K562 (cell line): Measurements from ENCODE around the gene CNPY2. TPM values are rescaled to one million over a fixed set of nuclear protein-coding genes. Genes with fewer than 3 reads are reported as not detected.

ENCODE experiments used
- DEAF1 ChIP-seq: fragments of 450-650 bp; formaldehyde crosslinking; IDR thresholded peaks from 2 replicates; pipeline ENCODE4 v1.4.0; 2020; ENCODE audit warnings: mild to moderate bottlenecking, moderate library complexity
- ESRRB ChIP-seq: fragments of 250-450 bp; sonication (Bioruptor Pico); IDR thresholded peaks from 2 replicates; pipeline ENCODE4 v1.5.0; 2020; ENCODE audit warnings: mild to moderate bottlenecking, moderate library complexity, borderline replicate concordance
- FOXA1 ChIP-seq: fragments of 450-650 bp; IDR thresholded peaks from 2 replicates; pipeline ENCODE4 v1.6.1; 2016; ENCODE audit warnings: mild to moderate bottlenecking, borderline replicate concordance
- FOXP1 ChIP-seq: sonication (generic); formaldehyde crosslinking; IDR thresholded peaks from 2 replicates; pipeline ENCODE4 v1.8.0; 2022; ENCODE audit warnings: mild to moderate bottlenecking, missing genetic modification reagents
- FOXP4 ChIP-seq: sonication (generic); formaldehyde crosslinking; IDR thresholded peaks from 2 replicates; pipeline ENCODE4 v1.8.0; 2022; ENCODE audit warnings: mild to moderate bottlenecking, missing genetic modification reagents, borderline replicate concordance
- GATA2 ChIP-seq: sonication (generic); formaldehyde crosslinking; IDR thresholded peaks from 2 replicates; pipeline ENCODE4 v1.4.0; 2020; ENCODE audit warnings: mild to moderate bottlenecking, missing genetic modification reagents
- GATAD2B ChIP-seq: fragments of 450-650 bp; IDR thresholded peaks from 2 replicates; pipeline ENCODE4 v1.6.1; 2017; ENCODE audit warnings: mild to moderate bottlenecking, borderline replicate concordance
- GTF2E2 ChIP-seq: fragments of 200-800 bp; sonication (Bioruptor generic); IDR thresholded peaks from 2 replicates; pipeline ENCODE4 v1.6.1; 2016; ENCODE audit warnings: missing genetic modification characterization, missing compliant biosample characterization
- HDAC6 ChIP-seq: IDR thresholded peaks from 2 replicates; pipeline ENCODE4 v1.6.1; 2012; ENCODE audit warnings: low read depth, mild to moderate bottlenecking, control low read depth, inconsistent platforms, low read length, moderate library complexity
- HNRNPUL1 ChIP-seq: fragments of 200-400 bp; formaldehyde crosslinking; IDR thresholded peaks from 2 replicates; pipeline ENCODE4 v1.6.1; 2017; ENCODE audit warnings: low read length
- KDM5B ChIP-seq: fragments of 200-600 bp; sonication (generic); IDR thresholded peaks from 2 replicates; pipeline ENCODE4 v1.6.1; 2012; ENCODE audit warnings: low read depth, mild to moderate bottlenecking, moderate library complexity, low read length, control low read depth, inconsistent platforms; ENCODE audit not compliant: insufficient replicate concordance
- MYC ChIP-seq, 2 experiments: fragments of 250-450 bp in 1 of 2; sonication (Bioruptor Pico) in 1 of 2; IDR thresholded peaks; 2 replicates each; pipeline versions ENCODE4 v1.5.1 to v1.6.1; 2012 to 2021; ENCODE audit warnings: low read depth in 2 of 2, borderline replicate concordance in 1 of 2, improper control_type of control experiment in 1 of 2, low read length in 1 of 2, mild to moderate bottlenecking in 1 of 2, moderate library complexity in 1 of 2
- NCOA2 ChIP-seq, 2 experiments: fragments of 450-650 bp; IDR thresholded peaks; 2 replicates each; pipeline ENCODE4 v1.6.1; 2018; ENCODE audit warnings: mild to moderate bottlenecking in 2 of 2, moderate library complexity in 1 of 2; ENCODE audit not compliant: partially characterized antibody in 2 of 2
- NRF1 ChIP-seq, 2 experiments: fragments of 450-650 bp; IDR thresholded peaks in 1 of 2; conservative IDR thresholded peaks in 1 of 2; 2 replicates each; pipeline ENCODE4 v1.6.1; 2014; ENCODE audit warnings: mild to moderate bottlenecking in 2 of 2
- PREB ChIP-seq: sonication (generic); formaldehyde crosslinking; IDR thresholded peaks from 2 replicates; pipeline ENCODE4 v1.8.1; 2023; ENCODE audit warnings: mild to moderate bottlenecking, missing genetic modification reagents
- RBFOX2 ChIP-seq: fragments of 200-400 bp; formaldehyde crosslinking; IDR thresholded peaks from 2 replicates; pipeline ENCODE4 v1.6.1; 2017; ENCODE audit warnings: low read depth, mild to moderate bottlenecking, low read length, moderate library complexity
- SMAD1 ChIP-seq: fragments of 150-350 bp; IDR thresholded peaks from 2 replicates; pipeline ENCODE4 v1.6.1; 2014; ENCODE audit warnings: low read length, low read depth; ENCODE audit not compliant: partially characterized antibody
- SMAD3 ChIP-seq: fragments of 450-650 bp; formaldehyde crosslinking; conservative IDR thresholded peaks from 2 replicates; pipeline ENCODE4 v1.4.0; 2020; ENCODE audit warnings: mild to moderate bottlenecking
- SMARCE1 ChIP-seq: fragments of 450-650 bp; IDR thresholded peaks from 2 replicates; pipeline ENCODE4 v1.7.1; 2016; ENCODE audit warnings: mild to moderate bottlenecking
- SREBF1 ChIP-seq: fragments of 150-350 bp; IDR thresholded peaks from 2 replicates; pipeline ENCODE4 v1.6.1; 2014; ENCODE audit warnings: antibody characterized with exemption, low read depth, low read length, borderline replicate concordance
- STAT5B ChIP-seq: fragments of 250-450 bp; sonication (Bioruptor Pico); IDR thresholded peaks from 2 replicates; pipeline ENCODE4 v1.8.0; 2021; ENCODE audit warnings: mild to moderate bottlenecking, inconsistent platforms
- ZBTB17 ChIP-seq: fragments of 450-650 bp; formaldehyde crosslinking; IDR thresholded peaks from 2 replicates; pipeline ENCODE4 v1.4.0; 2020; ENCODE audit warnings: mild to moderate bottlenecking
- ZNF24 ChIP-seq: fragments of 450-650 bp; IDR thresholded peaks from 2 replicates; pipeline ENCODE4 v1.6.1; 2016
- ZNF41 ChIP-seq: fragments of 250-450 bp; sonication (Bioruptor Pico); conservative IDR thresholded peaks from 2 replicates; pipeline ENCODE4 v1.4.0; 2020; ENCODE audit warnings: mild to moderate bottlenecking
- polyA plus RNA-seq, 8 experiments: library from polyadenylated mRNA; depleted of rRNA in 4 of 8; stranded (reverse) in 5 of 8; unstranded in 3 of 8; fragments of >200 nt; fragmentation: Nextera tagmentation in 2 of 8; fragmentation: Illumina TruSeq in 1 of 8; extraction: Ambion mirVana in 2 of 8; extraction: Trizol in 1 of 8; gene quantifications; 2 replicates each; pipeline versions ENCODE4 v1.2.1 to v1.2.3, GENCODE V29; 2011 to 2014; ENCODE audit warnings: inconsistent platforms in 1 of 8, missing spikeins in 1 of 8
- total RNA-seq, 7 experiments: library from RNA; depleted of rRNA in 6 of 7; stranded (reverse); fragments of >200 nt in 6 of 7; fragmentation: Illumina TruSeq in 2 of 7; extraction: Trizol in 2 of 7; gene quantifications; 2 replicates each; pipeline versions ENCODE4 v1.2.1 to v1.2.3, GENCODE V29; 2011 to 2021; ENCODE audit warnings: low replicate concordance in 1 of 7

CNPY2 gene
- total and polyA plus RNA-seq, 9 of the 15 experiments (the other 6 are each of a cell fraction or from before 2014, with no cell fraction given): 33.8 to 190 (median 138) TPM

- peak; percentile 33; the same call in 1 of the 2 replicates for TF ChIP-seq ZBTB17
- TF ChIP-seq HNRNPUL1: no peak
- TF ChIP-seq ZNF41: no peak
- no peak for TF ChIP-seq STAT5B (CRISPR knock-in tag)
- peak; percentile 54 for TF ChIP-seq SREBF1
- peak; percentile 37; the same call in 1 of the 2 replicates for TF ChIP-seq GTF2E2
- no peak for TF ChIP-seq GATAD2B
- TF ChIP-seq NRF1 (conservative IDR thresholded peaks at IDR 0.05 in 1 of 2, IDR thresholded peaks at IDR 0.05 in 1 of 2): peak; percentile 89 to 91
- TF ChIP-seq ZNF24: no peak
- TF ChIP-seq PREB: no peak
- TF ChIP-seq FOXP4 (CRISPR knock-in tag): peak; percentile 89; the same call in 1 of the 2 replicates
- TF ChIP-seq RBFOX2: peak; percentile 96
- TF ChIP-seq NCOA2 (IDR thresholded peaks at IDR 0.05; ENCODE audit: partially characterized antibody in 2 of 2): peak in 1 of 2 experiments; percentile 97
- TF ChIP-seq MYC (IDR thresholded peaks at IDR 0.05; ENCODE audit: low read depth, low read length): peak; percentile 91
- 0 out of 2 replicates have a peak, but pooled peaks have one; percentile 39 for TF ChIP-seq MYC (CRISPR knock-in tag; IDR thresholded peaks at IDR 0.05; ENCODE audit: borderline replicate concordance, low read depth)
- TF ChIP-seq GATA2 (CRISPR knock-in tag): no peak
- TF ChIP-seq ESRRB: no peak
- no peak for TF ChIP-seq FOXA1
- TF ChIP-seq SMAD1: peak; percentile 23
- peak; percentile 60; the same call in 1 of the 2 replicates for TF ChIP-seq FOXP1
- TF ChIP-seq DEAF1 (CRISPR knock-in tag): peak; percentile 66
- no peak; the same call in 1 of the 2 replicates for TF ChIP-seq SMAD3 (CRISPR knock-in tag)
- peak; percentile 79 for TF ChIP-seq KDM5B
- peak; percentile 18; the same call in 1 of the 2 replicates for TF ChIP-seq SMARCE1
- no peak for TF ChIP-seq HDAC6
Observed at GRCh38 chr12:56315622-56316473, at the start of gene CNPY2 (continued).
